HG02885 (cell line): ENCODE data around the gene STK10.

Experiments used
- ATAC-seq: cut with Tn5 transposase; IDR thresholded peaks from one replicate; pipeline ENCODE4 v1.9.1; 2021; ENCODE audit warnings: mild to moderate bottlenecking; ENCODE audit not compliant: unreplicated experiment, poor library complexity

STK10 gene

GRCh38 chr5:172093965-172094364 lies 94.1 kb downstream of the STK10 start:
- no peak for ATAC-seq

- ATAC-seq = no peak
Measured at GRCh38 chr5:172093559-172093958, 94.5 kb downstream of the STK10 start.

DNA sequence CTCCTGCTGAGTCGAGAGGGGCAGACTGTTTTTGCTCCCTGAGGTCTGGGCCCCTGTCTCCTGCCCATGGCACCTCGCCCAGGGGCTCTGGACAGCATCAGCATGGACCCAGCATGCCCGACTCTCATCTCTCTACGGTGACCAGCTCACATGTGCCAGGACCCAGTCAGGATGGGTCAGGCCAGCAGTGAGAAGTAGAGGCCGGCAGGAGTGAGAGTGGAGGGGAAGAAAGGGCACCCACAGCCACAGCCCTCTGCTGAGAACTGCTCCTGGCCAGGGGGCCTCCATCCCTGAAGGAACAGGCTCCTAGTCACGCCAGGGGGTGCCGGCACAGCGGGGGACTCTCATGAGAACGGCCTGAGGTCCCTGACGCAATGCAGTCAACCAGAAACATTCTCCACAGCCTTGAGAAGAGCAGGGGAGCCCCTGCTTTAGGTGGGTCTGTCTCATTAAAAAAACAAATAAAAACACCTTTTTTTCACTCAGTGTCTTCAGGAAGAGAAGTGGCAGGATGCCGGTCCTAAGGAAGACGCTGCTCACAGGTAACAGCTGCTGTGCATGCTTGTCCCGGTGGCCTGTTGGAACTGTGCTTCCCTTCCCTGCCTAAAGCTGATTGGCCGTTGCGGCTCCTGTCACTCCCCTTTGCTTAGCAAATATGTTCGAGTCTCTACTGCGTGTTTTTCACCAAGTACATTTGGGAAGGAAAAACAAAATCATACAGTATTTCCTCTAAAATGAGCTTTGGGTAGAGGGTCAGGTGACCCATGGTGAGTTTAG lies 95.9 kb downstream of the STK10 start:
- no peak for ATAC-seq

DNA sequence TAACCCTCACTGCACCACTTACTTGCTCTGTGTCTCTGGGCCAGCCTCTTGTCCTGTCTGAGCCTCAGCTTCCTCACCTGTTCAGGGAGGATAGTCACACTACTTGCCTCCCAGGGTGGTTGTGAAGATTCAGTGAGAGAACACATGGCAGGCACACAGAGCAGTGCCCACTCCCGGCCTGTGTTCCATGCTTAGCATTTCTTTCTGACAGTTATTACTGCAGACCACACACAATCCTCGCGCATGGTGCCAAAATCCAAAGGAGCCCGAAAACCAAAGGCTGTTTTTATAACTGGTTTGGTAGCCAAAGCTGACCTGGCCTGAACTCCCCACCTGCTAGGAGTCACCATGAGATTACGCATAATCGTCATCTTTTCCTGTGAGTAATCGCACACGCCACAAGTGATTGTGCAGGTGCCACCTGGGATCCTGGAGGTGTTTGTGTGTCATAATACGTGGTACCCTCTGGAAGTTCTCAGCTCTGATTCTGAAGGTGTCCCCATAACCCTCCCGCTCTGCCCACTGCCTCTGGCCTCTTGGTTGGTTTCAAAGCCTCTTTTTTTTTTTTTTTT lies 97.0 kb downstream of the STK10 start:
- ATAC-seq = no peak

GRCh38 chr5:172089298-172090117 lies 98.5 kb downstream of the STK10 start:
- ATAC-seq = no peak

GRCh38 chr5:172088801-172089200 lies 99.2 kb downstream of the STK10 start:
- no peak for ATAC-seq

DNA sequence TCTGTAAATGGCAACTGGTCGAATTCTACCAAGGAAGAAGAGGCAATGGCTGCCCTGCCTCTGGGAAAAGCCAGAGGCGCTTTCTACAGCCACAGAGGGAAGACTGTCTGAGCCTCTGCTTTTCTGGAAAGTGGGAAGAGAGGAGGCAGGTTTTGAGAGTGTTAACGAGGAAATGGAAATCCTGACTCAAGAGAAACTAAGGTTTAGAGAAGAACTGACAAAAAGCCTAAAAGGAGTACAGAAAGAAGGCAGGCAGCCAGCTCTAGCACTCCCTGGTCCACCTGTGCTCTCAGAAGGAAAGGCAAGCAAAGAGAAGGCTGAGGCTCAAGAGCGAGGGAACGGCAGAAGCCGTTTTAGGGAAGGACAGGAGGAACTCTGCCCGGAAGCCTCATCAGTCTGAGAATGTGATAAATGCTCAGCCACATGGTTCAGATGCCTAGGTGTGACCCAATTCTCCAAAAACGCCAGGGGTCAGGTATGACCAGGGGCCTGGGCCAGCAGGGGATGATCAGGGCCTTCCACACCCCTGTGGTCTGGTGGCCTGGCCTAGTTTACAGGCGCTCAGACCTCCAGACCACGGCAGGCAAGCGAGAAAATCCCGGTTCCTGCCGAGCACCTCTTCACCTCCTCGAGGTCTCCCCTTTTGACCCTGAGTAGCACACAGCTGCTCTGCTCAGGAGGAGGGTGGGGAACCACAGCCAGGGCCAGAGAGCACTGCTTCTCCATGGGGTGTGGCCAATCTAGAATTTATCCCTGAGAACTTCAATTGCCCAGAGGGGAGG lies 101.6 kb downstream of the STK10 start:
- no peak for ATAC-seq

- no peak for ATAC-seq
Measured at GRCh38 chr5:172085738-172086137, 102.3 kb downstream of the STK10 start.

DNA sequence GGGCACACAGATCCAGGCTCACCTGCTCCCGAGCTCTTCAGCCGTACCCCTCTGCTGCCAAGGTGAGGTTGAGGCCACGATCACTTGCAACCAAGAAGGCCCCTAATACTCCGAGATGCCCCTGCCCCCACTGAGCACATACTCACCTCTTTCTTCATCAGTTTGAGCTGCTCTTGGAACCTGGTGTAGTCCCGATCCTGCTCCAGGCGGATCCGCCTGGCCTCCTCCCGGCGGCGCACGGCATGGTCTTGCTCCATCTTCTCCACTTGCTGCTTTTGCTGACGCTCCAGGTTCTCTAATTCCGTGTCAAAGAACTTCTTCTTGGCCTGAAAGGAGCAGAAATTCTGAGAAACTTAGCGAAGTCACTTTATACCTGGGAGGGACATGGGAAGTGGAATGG lies 105.8 kb downstream of the STK10 start:
- ATAC-seq = no peak

DNA sequence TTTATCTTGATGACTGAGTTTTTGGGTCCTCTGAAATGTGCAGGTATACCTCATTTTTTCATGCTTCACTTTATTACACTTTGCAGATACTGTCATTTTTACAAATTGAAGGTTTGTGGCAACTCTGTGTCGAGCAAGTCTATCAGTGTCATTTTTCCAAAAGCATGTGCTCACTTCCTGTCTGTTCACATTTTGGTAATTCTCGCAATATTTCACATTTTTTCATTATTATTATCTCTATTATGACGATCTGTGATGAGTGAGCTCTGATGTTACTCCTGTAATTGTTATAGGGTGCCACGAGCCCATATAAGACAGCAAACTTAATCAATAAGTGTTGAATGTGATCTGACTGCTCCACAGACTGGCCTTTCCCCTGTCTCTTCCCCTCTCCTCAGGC lies 108.1 kb downstream of the STK10 start:
- ATAC-seq = no peak

DNA sequence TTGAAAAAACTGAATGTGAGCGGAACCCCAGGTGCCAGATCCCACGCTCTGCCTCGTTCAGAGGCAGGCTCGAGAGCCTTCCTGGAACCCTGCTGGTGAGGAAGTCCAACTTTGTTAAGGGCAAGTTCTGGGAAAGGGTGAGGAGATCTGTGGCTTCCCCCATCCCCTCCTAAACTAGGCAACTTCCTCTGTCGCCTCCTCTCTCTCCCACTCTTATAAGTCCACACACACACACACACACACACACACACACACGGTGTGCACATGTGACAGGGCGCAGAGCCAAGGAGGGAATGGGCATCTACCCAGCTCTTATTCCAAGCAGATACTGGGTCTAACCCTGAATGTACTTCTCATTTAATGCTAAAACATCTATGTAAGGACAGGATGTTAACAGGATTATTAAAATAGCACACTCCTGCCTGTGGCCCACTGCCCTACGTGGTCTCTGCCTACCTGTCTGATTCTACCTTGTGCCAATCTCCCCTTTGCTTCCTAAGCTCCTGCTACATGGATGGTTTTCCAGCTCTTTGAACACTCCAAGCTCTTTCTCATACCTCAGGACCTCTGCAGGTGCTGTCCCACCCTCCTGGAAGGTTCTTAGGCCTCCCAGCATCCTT lies 109.2 kb downstream of the STK10 start:
- ATAC-seq = no peak

GRCh38 chr5:172077664-172078425 lies 110.2 kb downstream of the STK10 start:
- no peak for ATAC-seq

DNA sequence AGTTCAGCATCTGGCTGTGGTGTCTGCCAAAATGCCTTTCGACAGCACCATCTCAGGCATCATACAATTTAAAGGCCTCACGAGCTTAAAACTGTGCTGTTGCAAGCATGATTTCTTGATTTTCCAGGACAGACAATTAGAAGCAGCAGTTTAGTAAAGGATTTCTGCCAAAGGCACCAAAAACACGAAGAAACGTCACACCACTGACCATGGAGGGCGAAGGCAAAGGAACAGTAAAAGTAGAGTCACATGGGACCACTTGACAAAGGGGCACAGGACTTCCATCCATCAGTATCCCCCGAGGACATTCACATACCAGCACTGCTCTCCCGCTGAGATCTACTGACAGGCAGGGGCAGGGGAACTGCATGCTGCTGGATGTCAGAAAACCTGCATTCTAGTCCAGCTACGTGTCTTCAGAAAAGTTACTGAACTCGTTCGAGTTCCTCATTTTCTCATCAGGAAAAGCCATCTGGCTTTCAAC lies 111.2 kb downstream of the STK10 start:
- no peak for ATAC-seq

DNA sequence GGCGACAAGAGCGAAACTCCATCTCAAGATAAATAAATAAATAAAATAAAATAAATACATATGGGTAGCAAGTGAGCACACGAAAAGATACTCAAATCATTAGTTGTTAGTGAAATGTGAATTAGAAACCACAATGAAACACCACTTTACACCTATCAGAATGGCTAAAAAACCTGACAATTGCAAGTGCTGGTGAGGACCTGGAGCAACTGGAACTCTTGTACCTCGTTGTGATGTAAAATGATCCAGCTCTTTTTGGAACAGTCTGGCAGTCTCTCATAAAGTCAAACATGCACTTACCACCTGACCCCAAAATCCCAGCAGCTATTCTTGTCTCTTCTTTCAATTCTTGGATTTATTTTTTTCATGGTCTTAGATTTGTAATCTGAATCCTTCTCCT lies 112.4 kb downstream of the STK10 start:
- no peak for ATAC-seq

DNA sequence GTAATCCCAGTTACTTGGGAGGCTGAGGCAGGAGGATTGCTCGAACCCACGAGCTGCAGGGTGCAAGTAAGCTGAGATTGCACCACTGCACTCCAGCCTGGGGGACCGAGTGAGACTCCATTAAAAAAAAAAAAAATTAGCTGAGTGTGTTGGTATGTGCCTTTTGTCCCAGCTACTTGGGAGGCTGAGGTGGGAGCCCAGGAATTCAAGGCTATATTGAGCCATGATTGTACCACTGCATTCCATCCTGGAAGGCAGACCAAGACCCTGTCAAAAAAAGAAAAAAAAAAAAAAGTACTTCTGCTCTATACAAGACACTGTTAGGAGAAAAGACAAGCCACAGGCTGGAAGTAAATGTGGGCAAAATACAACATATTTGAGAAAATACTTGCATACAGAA lies 113.1 kb downstream of the STK10 start:
- no peak for ATAC-seq

DNA sequence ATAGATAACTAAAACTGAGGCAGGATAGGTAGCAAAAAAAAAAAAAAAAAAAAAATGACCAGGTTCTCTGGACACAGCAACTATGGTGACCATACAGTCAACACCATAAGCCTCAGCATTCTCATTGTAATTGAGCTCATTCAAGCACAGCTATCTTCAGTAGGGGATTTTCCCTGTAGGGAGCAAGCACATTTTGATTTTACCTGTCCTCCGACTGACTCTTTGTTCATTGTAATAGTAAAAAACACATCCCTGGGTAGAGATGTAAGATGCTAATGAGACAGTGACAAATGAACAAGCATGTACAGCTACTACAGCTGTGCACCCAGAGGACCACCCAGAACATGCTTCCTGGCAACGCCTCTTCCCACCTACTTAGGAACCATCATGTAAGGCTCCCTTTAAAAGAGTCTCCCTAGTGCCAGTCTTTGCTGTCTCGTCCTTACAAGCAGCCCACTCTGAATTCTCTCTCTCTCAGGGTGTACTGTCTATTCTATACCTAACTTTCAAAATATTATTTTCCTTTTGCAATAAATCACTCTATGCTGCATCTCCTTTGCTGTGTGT lies 116.6 kb downstream of the STK10 start:
- no peak for ATAC-seq

DNA sequence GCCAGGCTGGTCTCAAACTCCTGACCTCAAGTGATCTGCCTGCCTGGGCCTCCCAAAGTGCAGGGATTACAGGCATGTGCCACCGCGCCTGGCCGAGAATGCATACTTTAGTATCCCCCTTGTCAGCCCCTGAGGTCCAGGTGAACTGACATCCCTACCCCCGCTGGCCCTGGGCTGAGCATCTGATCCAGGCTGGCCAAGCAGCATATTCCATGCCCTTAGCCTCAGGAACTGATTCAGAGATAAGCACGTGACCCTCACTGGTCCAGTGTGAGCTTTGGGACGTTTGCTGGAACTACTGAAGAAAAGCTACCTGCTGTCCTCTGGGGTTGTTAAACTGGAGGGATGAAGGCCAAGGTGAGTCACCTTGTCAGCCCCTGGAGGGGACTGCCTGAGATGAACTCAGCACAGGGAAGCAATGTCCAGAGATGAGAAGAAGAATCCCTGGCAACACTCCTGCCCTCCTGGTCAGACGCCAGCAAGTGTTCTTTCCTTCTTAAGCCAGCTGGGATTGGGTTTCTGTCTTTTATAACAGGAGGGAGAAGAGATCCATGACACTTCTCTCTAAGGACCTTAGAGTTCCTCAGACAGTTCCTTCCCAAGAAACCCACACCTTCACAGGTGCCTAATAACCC lies 122.5 kb downstream of the STK10 start:
- ATAC-seq = no peak

DNA sequence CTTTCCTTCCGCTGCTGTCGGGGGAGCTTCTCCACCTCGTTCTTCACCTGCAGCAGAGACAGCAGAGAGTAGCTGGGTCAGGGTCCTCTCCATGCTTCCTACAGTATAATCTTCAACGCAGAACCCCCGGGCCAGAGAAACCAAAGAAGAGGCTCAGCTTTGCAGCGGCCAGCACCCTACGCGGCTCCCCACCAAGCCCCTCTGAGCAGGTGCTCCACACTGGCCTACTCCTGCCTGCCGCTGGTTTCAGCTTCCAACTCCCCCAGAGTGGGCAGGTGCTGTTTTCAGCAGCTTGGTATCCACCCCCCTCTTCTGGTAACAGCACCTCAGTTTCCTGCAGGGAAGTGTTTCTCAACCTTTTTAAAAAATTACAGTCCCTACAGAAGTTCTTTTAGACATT lies 123.3 kb downstream of the STK10 start:
- no peak for ATAC-seq

DNA sequence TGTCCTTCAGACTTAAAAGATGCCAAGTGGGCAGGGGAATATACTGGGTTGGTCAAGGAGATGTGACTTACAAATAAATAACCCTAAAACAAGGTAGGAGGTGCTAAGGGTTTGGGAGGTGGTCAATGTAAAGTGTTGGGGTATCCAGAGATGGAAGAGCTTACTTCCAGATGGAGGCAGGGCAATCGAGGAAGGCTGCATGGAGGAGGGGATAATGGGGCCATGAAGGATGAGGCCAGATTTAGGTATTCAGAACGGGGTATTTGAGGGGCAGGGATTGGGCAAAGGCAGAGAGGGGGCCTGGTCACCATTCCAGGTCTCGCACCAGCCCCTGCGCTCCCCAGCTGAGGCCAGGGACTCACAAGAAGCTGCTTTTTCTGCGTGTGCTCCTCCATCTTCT lies 123.7 kb downstream of the STK10 start:
- ATAC-seq = no peak
